ENCODE results near the gene MGLL. TPM values are rescaled to one million over a fixed set of nuclear protein-coding genes. Genes with fewer than 3 reads are reported as not detected.
A peak's percentile ranks its signal among the peaks of the same experiment; 100 is the strongest.

Gene MGLL
- total and polyA plus RNA-seq, 8 donors = 8.6 to 318 (median 16.0) TPM

- H3K4me3 ChIP-seq = peak within 1 kb of the TSS; percentile 95 to 99
- H3K4me1 ChIP-seq = peaks cover 0 to 46% of the 10 kb centered on the region in 2 donors
- no peaks in the 10 kb centered on the region for H3K27me3 ChIP-seq
- TF ChIP-seq, protein P1, sequence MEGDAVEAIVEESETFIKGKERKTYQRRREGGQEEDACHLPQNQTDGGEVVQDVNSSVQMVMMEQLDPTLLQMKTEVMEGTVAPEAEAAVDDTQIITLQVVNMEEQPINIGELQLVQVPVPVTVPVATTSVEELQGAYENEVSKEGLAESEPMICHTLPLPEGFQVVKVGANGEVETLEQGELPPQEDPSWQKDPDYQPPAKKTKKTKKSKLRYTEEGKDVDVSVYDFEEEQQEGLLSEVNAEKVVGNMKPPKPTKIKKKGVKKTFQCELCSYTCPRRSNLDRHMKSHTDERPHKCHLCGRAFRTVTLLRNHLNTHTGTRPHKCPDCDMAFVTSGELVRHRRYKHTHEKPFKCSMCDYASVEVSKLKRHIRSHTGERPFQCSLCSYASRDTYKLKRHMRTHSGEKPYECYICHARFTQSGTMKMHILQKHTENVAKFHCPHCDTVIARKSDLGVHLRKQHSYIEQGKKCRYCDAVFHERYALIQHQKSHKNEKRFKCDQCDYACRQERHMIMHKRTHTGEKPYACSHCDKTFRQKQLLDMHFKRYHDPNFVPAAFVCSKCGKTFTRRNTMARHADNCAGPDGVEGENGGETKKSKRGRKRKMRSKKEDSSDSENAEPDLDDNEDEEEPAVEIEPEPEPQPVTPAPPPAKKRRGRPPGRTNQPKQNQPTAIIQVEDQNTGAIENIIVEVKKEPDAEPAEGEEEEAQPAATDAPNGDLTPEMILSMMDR (IDR thresholded peaks at IDR 0.05) = no peak
- DNase-seq = peak; percentile 65 to 99 (median 88)
- ATAC-seq = peak; percentile 93
- no peaks in the 10 kb centered on the region for H3K9me3 ChIP-seq
- peak within 1 kb of the TSS; percentile 85 to 93 for H3K27ac ChIP-seq
- intact Hi-C loops (cut with DNase I) = no loop called here
- peaks cover 0 to 14% of the 10 kb centered on the region in 2 donors for H3K36me3 ChIP-seq
Measured at GRCh38 chr3:127672429-127673190, 149.7 kb downstream of the MGLL start, which contains the start of gene ABTB1. ABTB1 (plus strand) TSS chr3:127672952; CDS start chr3:127673026, 74 bp downstream.

DNA sequence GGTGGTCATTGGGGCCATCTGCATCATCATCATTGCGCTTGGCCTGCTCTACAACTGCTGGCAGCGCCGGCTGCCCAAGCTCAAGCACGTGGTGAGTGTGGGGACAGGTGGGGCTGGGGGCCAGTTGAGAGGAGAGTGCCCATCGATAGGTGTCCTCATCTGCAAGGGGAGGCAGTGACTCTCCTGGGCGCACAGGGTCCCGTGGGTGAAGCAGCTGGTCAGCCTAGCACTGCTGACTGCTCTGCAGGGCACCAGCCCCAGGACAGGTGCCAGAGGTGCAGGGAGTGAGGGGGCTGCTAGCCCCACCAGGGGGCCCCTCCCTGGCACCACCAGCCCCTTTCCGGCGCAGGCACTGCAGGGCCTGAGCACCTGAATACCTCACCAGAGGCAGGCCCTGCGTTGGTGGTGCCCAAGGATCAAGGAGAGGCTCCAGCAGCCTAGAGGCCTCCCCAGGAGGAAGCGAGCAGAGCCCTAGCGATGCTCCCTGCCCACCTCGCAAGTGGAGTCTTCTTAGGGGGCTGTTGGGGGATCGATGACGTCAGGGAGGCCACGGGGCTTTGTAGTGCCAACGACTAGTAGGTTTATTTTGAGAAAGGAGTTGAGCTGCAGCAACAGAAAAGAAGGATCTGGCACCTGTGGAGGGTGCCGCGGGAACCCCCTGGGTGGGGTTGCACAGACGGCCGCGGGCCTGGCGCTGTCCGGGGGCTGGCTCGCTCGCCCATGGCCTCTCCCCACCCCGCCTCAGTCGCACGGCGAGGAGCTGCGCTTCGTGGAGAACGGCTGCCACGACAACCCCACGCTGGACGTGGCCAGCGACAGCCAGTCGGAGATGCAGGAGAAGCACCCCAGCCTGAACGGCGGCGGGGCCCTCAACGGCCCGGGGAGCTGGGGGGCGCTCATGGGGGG lies 150.5 kb downstream of the MGLL start:
- DNase-seq (peak in 2 of 4 donors; percentile 40 to 78), ATAC-seq (peak; percentile 36)
- TF ChIP-seq, protein P1 (IDR thresholded peaks at IDR 0.05) = no peak
- H3K36me3 ChIP-seq = peaks cover 0 to 5% of the 10 kb centered on the region in 2 donors
- peak overlapping the region; percentile 55 to 99 for H3K4me3 ChIP-seq
- peak overlapping the region; percentile 85 to 93 for H3K27ac ChIP-seq
- no peaks in the 10 kb centered on the region for H3K9me3 ChIP-seq
- intact Hi-C loops (cut with DNase I) = no loop called here
- no peaks in the 10 kb centered on the region for H3K27me3 ChIP-seq
- peaks cover 0 to 38% of the 10 kb centered on the region in 2 donors for H3K4me1 ChIP-seq

DNA sequence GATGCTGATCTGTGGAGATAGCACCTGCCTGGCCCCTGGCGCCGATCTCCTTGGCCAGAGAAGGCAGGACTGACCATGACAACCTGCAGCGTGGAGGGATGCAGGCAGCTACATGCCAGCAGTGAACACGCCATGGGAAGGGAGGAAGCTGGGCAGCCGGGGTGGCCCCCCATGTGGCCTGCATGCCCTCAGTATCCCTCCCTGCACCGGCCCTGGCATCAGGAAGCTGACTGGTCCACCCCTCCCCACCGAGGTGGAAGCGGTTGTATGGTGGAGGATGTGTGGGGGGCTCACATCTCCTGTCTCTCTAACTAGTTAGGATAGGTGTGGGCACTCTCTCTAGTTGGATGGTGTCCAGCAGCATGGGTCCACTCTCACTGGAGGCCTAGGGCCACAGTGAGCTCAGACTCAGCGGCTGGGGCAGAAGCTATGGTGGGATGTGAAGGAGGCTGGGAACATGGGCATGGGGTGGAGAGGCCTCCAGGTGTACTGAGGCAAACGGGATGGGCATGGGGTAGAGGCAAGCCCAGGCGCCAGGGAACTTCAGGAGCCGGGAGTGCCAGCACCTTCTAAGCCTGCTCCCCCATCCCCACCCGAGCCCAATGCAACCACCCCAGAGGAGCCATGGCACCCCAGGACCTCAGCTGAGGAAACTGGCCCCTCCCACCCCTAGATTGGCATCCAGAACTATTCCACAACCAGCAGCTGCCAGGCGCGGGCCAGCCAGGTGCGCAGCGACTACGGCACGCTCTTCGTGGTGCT lies 151.4 kb downstream of the MGLL start:
- Histone ChIP-seq H3K9me3 (no peaks in the 10 kb centered on the region), H3K36me3 (no peaks in the 10 kb centered on the region), H3K27me3 (no peaks in the 10 kb centered on the region), H3K4me1 (peaks cover 0 to 29% of the 10 kb centered on the region in 2 donors), H3K27ac (no peak overlapping the region), H3K4me3 (no peak overlapping the region)
- DNase-seq (peak in 2 of 4 donors; percentile 30 to 70), ATAC-seq (no peak)
- TF ChIP-seq, protein P1 (IDR thresholded peaks at IDR 0.05) = no peak
- intact Hi-C loops (cut with DNase I) = no loop called here

DNA sequence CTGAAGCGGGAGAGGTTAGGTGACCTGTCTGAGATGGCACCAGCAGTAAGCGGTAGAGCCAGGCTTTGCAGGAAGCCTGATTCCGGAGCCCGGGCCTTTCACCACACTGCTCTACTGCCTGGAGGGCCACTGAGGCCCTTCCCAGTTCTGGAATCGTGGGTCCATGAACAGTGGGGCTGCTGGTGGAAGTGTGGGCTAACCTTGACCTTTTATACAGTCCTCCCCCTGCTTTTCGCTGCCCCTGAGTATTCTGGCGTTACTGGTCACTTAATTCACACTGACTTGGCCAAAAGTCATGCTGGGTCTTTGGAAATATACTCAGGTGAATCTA lies 152.1 kb downstream of the MGLL start:
- H3K4me3 ChIP-seq = no peak overlapping the region
- H3K27ac ChIP-seq = no peak overlapping the region
- H3K27me3 ChIP-seq = no peaks in the 10 kb centered on the region
- no peaks in the 10 kb centered on the region for H3K9me3 ChIP-seq
- TF ChIP-seq, protein P1 (IDR thresholded peaks at IDR 0.05) = no peak
- no peak for ATAC-seq
- H3K4me1 ChIP-seq = peaks cover 0 to 29% of the 10 kb centered on the region in 2 donors
- DNase-seq = peak in 2 of 4 donors; percentile 24 to 34
- H3K36me3 ChIP-seq = no peaks in the 10 kb centered on the region
- intact Hi-C loops (cut with DNase I) = no loop called here
